Measurements from ENCODE around the gene ALKBH7.

- TF ChIP-seq EZH2 (IDR thresholded peaks at IDR 0.05; ENCODE audit: insufficient read depth, poor library complexity, severe bottlenecking) (no peak), EZH2phosphoT487 (IDR thresholded peaks at IDR 0.05; ENCODE audit: insufficient read depth, low read depth) (no peak)
Observed at GRCh38 chr19:6409346-6409745, 36.8 kb downstream of the ALKBH7 start.
